Mammary epithelial cell (primary cell): ENCODE measurements around the gene NTHL1.

Experiments
- CTCF ChIP-seq, 2 donors: IDR thresholded peaks in 1 of 2; conservative IDR thresholded peaks in 1 of 2; 2 replicates each; pipeline ENCODE4 v1.5.1; 2011 to 2012; ENCODE audit warnings: inconsistent platforms in 2 of 2, low read length in 2 of 2, mild to moderate bottlenecking in 2 of 2, control low read depth in 1 of 2, low read depth in 1 of 2; ENCODE audit not compliant: insufficient read depth in 1 of 2; ENCODE audit errors: extremely low read depth in 1 of 2
- EZH2 ChIP-seq: IDR thresholded peaks from 2 replicates; pipeline ENCODE4 v1.6.1; 2012; ENCODE audit warnings: low read length, inconsistent platforms, borderline replicate concordance

DNA sequence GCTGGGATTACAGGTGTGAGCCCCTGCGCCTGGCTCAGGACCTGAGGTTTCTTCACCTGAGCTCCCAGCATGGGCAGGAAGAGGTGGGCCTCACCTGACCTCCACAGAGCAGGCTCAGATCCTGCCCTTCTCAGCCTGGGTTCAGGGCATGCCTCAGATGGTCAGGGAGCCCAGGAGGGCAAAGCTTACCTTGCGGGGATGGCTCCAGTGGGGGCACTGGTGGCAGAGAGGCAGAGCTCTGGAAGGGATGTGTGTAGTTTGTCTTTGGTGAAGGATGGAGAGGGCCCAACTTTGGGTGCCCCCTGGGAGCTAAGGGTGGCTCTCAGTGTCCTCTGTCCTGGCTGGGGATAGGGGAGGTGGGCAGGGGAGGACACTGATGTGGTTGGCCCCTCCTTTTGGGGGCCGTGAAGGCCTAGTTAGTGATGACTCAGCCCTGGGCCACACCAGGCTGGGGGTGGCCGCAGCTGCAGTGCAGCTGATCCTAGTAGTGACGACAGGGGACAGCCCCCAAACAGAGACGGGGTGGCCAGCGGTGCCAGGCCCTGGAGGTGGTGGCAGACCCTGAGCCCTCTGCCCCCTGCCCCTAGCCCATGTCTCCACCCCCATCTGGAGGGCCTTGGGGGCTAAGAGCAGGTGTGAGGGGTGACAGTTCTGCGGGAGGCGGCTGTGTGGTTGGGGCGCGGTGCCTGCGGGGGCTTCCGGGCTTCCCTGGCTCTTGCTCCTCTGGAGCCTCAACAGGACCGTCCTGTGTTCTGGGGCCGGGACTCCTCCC lies 15.2 kb downstream of the NTHL1 start:
- TF ChIP-seq CTCF (conservative IDR thresholded peaks at IDR 0.05 in 1 of 2, IDR thresholded peaks at IDR 0.05 in 1 of 2; ENCODE audit: extremely low read depth in 1 of 2, insufficient read depth in 1 of 2, low read depth in 1 of 2, low read length in 2 of 2) (no peak), EZH2 (no peak)
